GM23338 (cell line): ENCODE results near the gene GRIK2. TPM values are rescaled to one million over a fixed set of nuclear protein-coding genes. Genes with fewer than 3 reads are reported as not detected.

Experiments used
- ATAC-seq: fragments of 200-7000 bp; cut with Tn5 transposase; 3 replicates; pipeline ENCODE4 v1.9.1; 2020
- DNase-seq: peaks from one replicate; pipeline ENCODE4 v3.0.0-alpha.2; 2015; ENCODE audit warnings: low spot score
- H2AFZ ChIP-seq: fragments of 200-600 bp; sonication (generic); 2 replicates; pipeline ENCODE4 v1.8.0; 2016; ENCODE audit warnings: antibody characterized with exemption, mild to moderate bottlenecking, moderate library complexity
- H3F3A ChIP-seq: fragments of 200-600 bp; sonication (generic); replicated peaks from 2 replicates; pipeline ENCODE4 v1.8.0; 2017; ENCODE audit warnings: antibody characterized with exemption, mixed run types, low read depth
- H3K27ac ChIP-seq: fragments of 200-600 bp; sonication (generic); 2 replicates; pipeline ENCODE4 v1.6.1; 2016; ENCODE audit warnings: low read depth
- H3K27me3 ChIP-seq: fragments of 200-600 bp; sonication (generic); 2 replicates; pipeline ENCODE4 v1.8.0; 2016; ENCODE audit warnings: mild to moderate bottlenecking, mixed run types, moderate library complexity; ENCODE audit not compliant: insufficient read depth
- H3K36me3 ChIP-seq: fragments of 200-600 bp; sonication (generic); 2 replicates; pipeline ENCODE4 v1.8.0; 2016; ENCODE audit warnings: mild to moderate bottlenecking; ENCODE audit not compliant: insufficient read depth
- H3K4me1 ChIP-seq: fragments of 200-600 bp; sonication (generic); 2 replicates; pipeline ENCODE4 v1.8.0; 2016; ENCODE audit warnings: mild to moderate bottlenecking, moderate library complexity; ENCODE audit not compliant: insufficient read depth
- H3K4me2 ChIP-seq: fragments of 200-600 bp; sonication (generic); 2 replicates; pipeline ENCODE4 v1.7.1; 2017; ENCODE audit warnings: mixed run types
- H3K4me3 ChIP-seq: fragments of 200-600 bp; sonication (generic); 2 replicates; pipeline ENCODE4 v1.6.1; 2016; ENCODE audit warnings: mixed run types
- H3K79me2 ChIP-seq: fragments of 200-600 bp; sonication (generic); replicated peaks from 2 replicates; pipeline ENCODE4 v1.8.0; 2017; ENCODE audit warnings: mild to moderate bottlenecking; ENCODE audit not compliant: insufficient read depth
- H3K9me2 ChIP-seq: fragments of 200-600 bp; sonication (generic); 2 replicates; pipeline ENCODE4 v1.8.0; 2017; ENCODE audit not compliant: insufficient read depth
- H4K20me1 ChIP-seq: fragments of 200-600 bp; sonication (generic); replicated peaks from 2 replicates; pipeline ENCODE4 v1.8.0; 2017; ENCODE audit warnings: mild to moderate bottlenecking; ENCODE audit not compliant: insufficient read depth
- H3K27ac Mint-ChIP-seq: 2 replicates; pipeline ENCODE4 v1.8.0; 2020; ENCODE audit warnings: inconsistent platforms, mild to moderate bottlenecking, moderate library complexity, mixed read lengths
- H3K27me3 Mint-ChIP-seq: 3 replicates; pipeline ENCODE4 v1.8.0; 2022; ENCODE audit warnings: low read depth, mild to moderate bottlenecking, moderate library complexity, mixed read lengths, inconsistent platforms; ENCODE audit not compliant: insufficient read depth, poor library complexity
- H3K36me3 Mint-ChIP-seq: 3 replicates; pipeline ENCODE4 v1.8.0; 2021; ENCODE audit warnings: low read depth, mild to moderate bottlenecking, inconsistent platforms, moderate library complexity, mixed read lengths
- H3K4me1 Mint-ChIP-seq: 3 replicates; pipeline ENCODE4 v1.8.0; 2020; ENCODE audit warnings: mild to moderate bottlenecking, inconsistent platforms, mixed read lengths
- H3K4me3 Mint-ChIP-seq: 3 replicates; pipeline ENCODE4 v1.8.0; 2021; ENCODE audit warnings: moderate library complexity, mild to moderate bottlenecking, inconsistent platforms, mixed read lengths
- H3K9me3 Mint-ChIP-seq: 3 replicates; pipeline ENCODE4 v1.8.0; 2020; ENCODE audit warnings: moderate library complexity, mild to moderate bottlenecking, inconsistent platforms, mixed read lengths
- CREB1 ChIP-seq: fragments of 250-450 bp; sonication (Bioruptor Pico); IDR thresholded peaks from 2 replicates; pipeline ENCODE4 v1.5.0; 2020; ENCODE audit warnings: low read depth, mild to moderate bottlenecking, moderate library complexity
- CTCF ChIP-seq, 2 experiments: fragments of 200-600 bp in 1 of 2; sonication (generic) in 1 of 2; conservative IDR thresholded peaks; 2 replicates each; pipeline versions ENCODE4 v1.5.1 to v1.6.1; 2016 to 2017; ENCODE audit warnings: antibody characterized with exemption in 2 of 2, low read depth in 2 of 2, mild to moderate bottlenecking in 2 of 2, moderate library complexity in 1 of 2
- ETS1 ChIP-seq: IDR thresholded peaks from 2 replicates; pipeline ENCODE4 v1.6.1; 2016; ENCODE audit warnings: antibody characterized with exemption
- EZH2 ChIP-seq: fragments of 200-600 bp; sonication (generic); IDR thresholded peaks from one replicate; pipeline ENCODE4 v1.8.0; 2017; ENCODE audit warnings: antibody characterized with exemption, mild to moderate bottlenecking, low read depth; ENCODE audit not compliant: unreplicated experiment
- EZH2phosphoT487 ChIP-seq: fragments of 200-600 bp; sonication (generic); IDR thresholded peaks from one replicate; pipeline ENCODE4 v1.8.1; 2018; ENCODE audit warnings: antibody characterized with exemption; ENCODE audit not compliant: unreplicated experiment
- JUNB ChIP-seq: IDR thresholded peaks from one replicate; pipeline ENCODE4 v1.6.1; 2016; ENCODE audit warnings: antibody characterized with exemption; ENCODE audit not compliant: unreplicated experiment
- NANOG ChIP-seq: IDR thresholded peaks from 2 replicates; pipeline ENCODE4 v1.6.1; 2016; ENCODE audit warnings: antibody characterized with exemption, borderline replicate concordance
- POLR2AphosphoS5 ChIP-seq: IDR thresholded peaks from 2 replicates; pipeline ENCODE4 v1.6.1; 2016; ENCODE audit warnings: antibody characterized with exemption, low read depth
- REST ChIP-seq: IDR thresholded peaks from one replicate; pipeline ENCODE4 v1.6.1; 2018; ENCODE audit warnings: antibody characterized with exemption; ENCODE audit not compliant: unreplicated experiment
- STAT1 ChIP-seq: IDR thresholded peaks from one replicate; pipeline ENCODE4 v1.6.1; 2016; ENCODE audit warnings: antibody characterized with exemption; ENCODE audit not compliant: unreplicated experiment
- ZNF114 ChIP-seq: fragments of 250-450 bp; sonication (Bioruptor Pico); IDR thresholded peaks from 2 replicates; pipeline ENCODE4 v1.5.0; 2020; ENCODE audit warnings: mild to moderate bottlenecking, moderate library complexity
- ZNF331 ChIP-seq: fragments of 250-450 bp; sonication (Bioruptor Pico); IDR thresholded peaks from 2 replicates; pipeline ENCODE4 v1.5.0; 2020; ENCODE audit warnings: low read depth, mild to moderate bottlenecking, moderate library complexity
- polyA plus RNA-seq: library from polyadenylated mRNA; unstranded; fragments of >200 nt; fragmentation: Nextera tagmentation; extraction: Ambion mirVana; gene quantifications from 2 replicates; pipeline ENCODE4 v1.2.1, GENCODE V29; 2016
- total RNA-seq: library from RNA; depleted of rRNA; stranded (reverse); fragments of >200 nt; shearing (Covaris generic); gene quantifications from 2 replicates; pipeline ENCODE4 v1.2.3, GENCODE V29; 2014

Gene GRIK2
- total and polyA plus RNA-seq, 2 experiments from 2014 or later = 0.73 to 3.0 TPM

- TF ChIP-seq REST = no peak
- no peak for TF ChIP-seq ETS1
- TF ChIP-seq JUNB = no peak
- TF ChIP-seq POLR2AphosphoS5 = no peak
- no peak for TF ChIP-seq CREB1
- TF ChIP-seq NANOG = no peak
- no peak for TF ChIP-seq EZH2phosphoT487
Observed at GRCh38 chr6:101755931-101756330, 362.4 kb downstream of the GRIK2 start (continued).

GRCh38 chr6:101758368-101758767, 364.9 kb downstream of the GRIK2 start:
- H3K36me3 ChIP-seq = no peaks in the 10 kb centered on the region
- no peak for ATAC-seq
- no peak for TF ChIP-seq ZNF114 (CRISPR knock-in tag)
- no peak for TF ChIP-seq ZNF331 (CRISPR knock-in tag)
- TF ChIP-seq JUNB = no peak
- TF ChIP-seq CTCF (conservative IDR thresholded peaks at IDR 0.05; ENCODE audit: low read depth in 2 of 2) = no peak
- TF ChIP-seq CREB1 = no peak
- no peak for TF ChIP-seq POLR2AphosphoS5
- TF ChIP-seq REST = no peak
- no peak for TF ChIP-seq EZH2phosphoT487
- no peak for TF ChIP-seq EZH2
- TF ChIP-seq ETS1 = no peak
- TF ChIP-seq NANOG = no peak
- no peak for TF ChIP-seq STAT1

More at GRCh38 chr6:101758368-101758767, 364.9 kb downstream of the GRIK2 start:
- Mint-ChIP-seq H3K27ac (no peak overlapping the region), H3K4me3 (no peak overlapping the region), H3K4me1 (peaks cover 19% of the 10 kb centered on the region), H3K27me3 (no peaks in the 10 kb centered on the region), H3K36me3 (no peaks in the 10 kb centered on the region), H3K9me3 (no peaks in the 10 kb centered on the region)
- Histone ChIP-seq H2AFZ (no peak overlapping the region), H3F3A (no peaks in the 10 kb centered on the region; the same call in 1 of the 2 replicates), H3K4me1 (peaks cover 16% of the 10 kb centered on the region), H3K27ac (no peak overlapping the region), H3K4me3 (no peak overlapping the region), H3K9me2 (no peaks in the 10 kb centered on the region), H3K79me2 (no peaks in the 10 kb centered on the region), H3K27me3 (no peaks in the 10 kb centered on the region), H4K20me1 (no peaks in the 10 kb centered on the region), H3K4me2 (no peak overlapping the region)
- no peak for DNase-seq
